IPS DF 6.9 (cell line): ENCODE results near the gene THAP11.
A peak's percentile ranks its signal among the peaks of the same experiment; 100 is the strongest.

ENCODE experiments used
- DNase-seq: peaks from one replicate; pipeline ENCODE4 v3.0.0-alpha.2; 2013; ENCODE audit warnings: low read depth, low spot score
- H3K27ac ChIP-seq: one replicate; pipeline ENCODE4 v1.5.1; 2013; ENCODE audit warnings: low read length, control low read depth
- H3K27me3 ChIP-seq: 2 replicates; pipeline ENCODE4 v1.6.1; 2013; ENCODE audit warnings: mild to moderate bottlenecking, low read length; ENCODE audit not compliant: control insufficient read depth, insufficient read depth
- H3K36me3 ChIP-seq: 2 replicates; pipeline ENCODE4 v1.6.1; 2013; ENCODE audit warnings: low read length; ENCODE audit not compliant: control insufficient read depth, insufficient read depth
- H3K4me1 ChIP-seq: 2 replicates; pipeline ENCODE4 v1.6.1; 2013; ENCODE audit warnings: low read length; ENCODE audit not compliant: control insufficient read depth, insufficient read depth
- H3K4me3 ChIP-seq: 2 replicates; pipeline ENCODE4 v1.5.1; 2013; ENCODE audit warnings: mild to moderate bottlenecking, low read length
- H3K9me3 ChIP-seq: 2 replicates; pipeline ENCODE4 v1.6.1; 2013; ENCODE audit warnings: low read length, inconsistent platforms; ENCODE audit not compliant: control insufficient read depth, insufficient read depth
- WGBS: extraction: QIAGEN DNeasy Blood & Tissue Kit; methylation state at CpG from one replicate; pipeline ENCODE4 v1.1.7; 2013; ENCODE audit warnings: mixed read lengths, missing lambda C conversion rate; ENCODE audit not compliant: insufficient read length, insufficient coverage; 5-methylcytosine and 5-hydroxymethylcytosine counted together

The THAP11 gene

GRCh38 chr16:67841816-67842508, at the start of gene THAP11:
TSS of gene THAP11 (plus strand) at chr16:67842320. CDS start at chr16:67842555, 235 bp downstream.
- Histone ChIP-seq H3K9me3 (no peaks in the 10 kb centered on the region), H3K4me1 (peaks cover 5% of the 10 kb centered on the region; the same call in 1 of the 2 replicates), H3K27me3 (no peaks in the 10 kb centered on the region), H3K27ac (no peak within 1 kb of the TSS), H3K36me3 (no peaks in the 10 kb centered on the region), H3K4me3 (peak within 1 kb of the TSS; percentile 88; the same call in 1 of the 2 replicates)
- DNase-seq = peak; percentile 96
- no CpG with 5 or more reads among the region's 83 CpGs for WGBS

- DNase-seq = no peak
Measured at GRCh38 chr16:67796099-67796718, 45.9 kb upstream of the THAP11 start.

DNA sequence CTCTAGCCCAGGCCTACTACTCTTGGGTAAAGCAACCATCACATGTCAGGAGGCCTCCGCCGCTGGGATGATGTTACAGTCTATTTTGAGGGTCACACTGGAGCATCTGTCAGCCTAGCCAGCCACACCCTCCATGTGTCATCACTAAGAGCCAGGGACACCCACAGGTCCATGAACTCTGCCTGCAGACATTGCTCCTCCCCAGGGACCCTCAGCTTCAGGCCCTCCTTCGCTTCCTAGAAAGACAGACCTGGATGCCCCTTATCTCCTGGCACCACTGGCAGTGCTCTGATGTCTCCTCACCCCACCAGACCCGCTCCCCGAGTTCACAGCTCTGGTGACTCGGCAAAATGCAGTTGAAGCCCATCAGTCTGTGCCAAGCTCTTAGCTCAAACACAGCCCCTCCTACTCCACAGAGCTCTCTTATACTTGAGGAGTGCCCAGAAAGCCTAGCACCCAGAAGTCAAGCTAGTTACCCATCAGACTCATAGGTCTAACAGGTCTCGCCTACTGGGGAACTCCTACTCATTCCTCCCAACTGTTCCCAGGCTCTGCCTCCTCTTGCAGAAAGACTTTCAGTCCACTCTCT, 41.7 kb upstream of the THAP11 start:
- H3K9me3 ChIP-seq = no peaks in the 10 kb centered on the region
- WGBS = no CpG with 5 or more reads among the region's 7 CpGs
- H3K27me3 ChIP-seq = no peaks in the 10 kb centered on the region
- no peak overlapping the region for H3K27ac ChIP-seq
- DNase-seq = no peak
- no peak overlapping the region for H3K4me3 ChIP-seq
- 0 out of 2 replicates have a peak, but pooled peaks cover under 1% of the 10 kb centered on the region for H3K4me1 ChIP-seq
- H3K36me3 ChIP-seq = peaks cover 9% of the 10 kb centered on the region; the same call in 1 of the 2 replicates

More at GRCh38 chr16:67796099-67796718, 45.9 kb upstream of the THAP11 start:
- Histone ChIP-seq H3K4me3 (no peak overlapping the region), H3K4me1 (no peaks in the 10 kb centered on the region), H3K36me3 (peaks cover 5% of the 10 kb centered on the region; the same call in 1 of the 2 replicates), H3K27ac (no peak overlapping the region), H3K9me3 (no peaks in the 10 kb centered on the region), H3K27me3 (no peaks in the 10 kb centered on the region)
- no CpG with 5 or more reads among the region's 5 CpGs for WGBS

- Histone ChIP-seq H3K9me3 (no peaks in the 10 kb centered on the region), H3K27ac (no peak overlapping the region), H3K27me3 (no peaks in the 10 kb centered on the region), H3K36me3 (peaks cover 9% of the 10 kb centered on the region; the same call in 1 of the 2 replicates), H3K4me1 (0 out of 2 replicates have a peak, but pooled peaks cover 2% of the 10 kb centered on the region), H3K4me3 (no peak overlapping the region)
- whole genome bisulfite sequencing = no CpG with 5 or more reads among the region's 1 CpG
- DNase-seq = no peak
Measured at GRCh38 chr16:67801241-67801640, 40.9 kb upstream of the THAP11 start.

GRCh38 chr16:67801883-67802282, 40.2 kb upstream of the THAP11 start:
- Histone ChIP-seq H3K4me3 (no peak overlapping the region), H3K36me3 (peaks cover 9% of the 10 kb centered on the region; the same call in 1 of the 2 replicates), H3K4me1 (0 out of 2 replicates have a peak, but pooled peaks cover 2% of the 10 kb centered on the region), H3K27me3 (no peaks in the 10 kb centered on the region), H3K9me3 (no peaks in the 10 kb centered on the region), H3K27ac (no peak overlapping the region)
- no peak for DNase-seq
- no CpG with 5 or more reads among the region's 2 CpGs for WGBS

DNA sequence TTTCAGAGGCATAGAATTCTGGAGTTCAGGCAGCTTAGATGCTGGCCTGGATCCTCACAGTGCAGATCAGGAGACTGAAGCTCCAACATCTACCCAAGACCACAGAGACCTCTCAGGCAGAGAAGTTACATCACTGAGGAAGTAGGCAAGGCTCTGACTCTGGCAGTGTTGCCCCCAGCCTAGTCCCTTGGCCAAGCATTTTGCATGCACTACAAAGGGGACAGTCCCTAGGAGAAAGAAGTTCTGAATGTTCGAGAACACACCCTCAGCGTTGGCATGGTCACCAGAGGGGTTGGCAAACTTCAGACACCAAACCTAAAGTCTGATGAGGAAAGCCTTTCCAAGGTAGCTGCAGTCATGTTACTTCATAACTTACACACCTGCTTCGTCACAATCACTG, 38.2 kb upstream of the THAP11 start:
- Histone ChIP-seq H3K36me3 (0 out of 2 replicates have a peak, but pooled peaks cover 6% of the 10 kb centered on the region), H3K9me3 (no peaks in the 10 kb centered on the region), H3K27ac (no peak overlapping the region), H3K4me1 (0 out of 2 replicates have a peak, but pooled peaks cover 2% of the 10 kb centered on the region), H3K27me3 (no peaks in the 10 kb centered on the region), H3K4me3 (no peak overlapping the region)
- WGBS = no CpG with 5 or more reads among the region's 3 CpGs
- no peak for DNase-seq

GRCh38 chr16:67804853-67805542, 37.1 kb upstream of the THAP11 start:
- 0 out of 2 replicates have a peak, but pooled peaks cover 6% of the 10 kb centered on the region for H3K36me3 ChIP-seq
- no peak overlapping the region for H3K27ac ChIP-seq
- DNase-seq = no peak
- no peaks in the 10 kb centered on the region for H3K9me3 ChIP-seq
- no CpG with 5 or more reads among the region's 4 CpGs for WGBS
- H3K4me3 ChIP-seq = no peak overlapping the region
- H3K4me1 ChIP-seq = 0 out of 2 replicates have a peak, but pooled peaks cover 2% of the 10 kb centered on the region
- no peaks in the 10 kb centered on the region for H3K27me3 ChIP-seq

DNA sequence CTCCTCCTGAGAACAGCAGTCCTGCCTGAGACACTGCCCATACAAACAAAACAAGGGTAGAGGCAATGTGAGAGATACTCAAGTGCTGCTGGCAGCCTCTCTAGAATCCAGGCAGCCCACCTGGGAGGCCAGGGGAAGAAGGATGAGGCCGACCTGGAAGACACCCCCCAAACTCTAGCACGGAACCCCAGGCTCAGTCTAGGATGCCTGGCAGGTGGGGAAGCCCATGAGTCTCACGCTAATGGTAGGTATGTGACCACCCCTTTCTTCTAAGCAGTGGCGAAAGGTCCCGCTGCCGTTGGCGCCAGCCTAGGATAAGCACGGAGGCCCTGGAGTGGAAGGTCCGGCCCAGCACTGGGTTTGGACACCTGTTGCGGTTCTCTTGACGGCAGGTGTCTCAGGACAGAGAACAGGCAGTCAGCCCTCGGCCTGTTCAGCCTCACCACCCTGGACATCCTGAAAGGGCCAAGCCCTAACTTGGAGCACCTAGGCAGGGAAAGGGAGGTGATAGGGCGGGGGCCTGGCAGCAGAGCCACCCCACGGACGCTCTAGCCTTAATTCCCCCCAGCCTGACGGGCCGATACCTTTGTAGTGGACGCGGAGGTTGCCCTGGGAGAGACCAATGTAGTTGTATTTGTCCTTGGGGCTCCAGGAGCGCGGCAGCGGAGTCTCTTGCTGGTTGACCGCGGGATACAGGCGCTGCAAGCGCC, 36.2 kb upstream of the THAP11 start:
- Histone ChIP-seq H3K27me3 (no peaks in the 10 kb centered on the region), H3K9me3 (no peaks in the 10 kb centered on the region), H3K27ac (no peak overlapping the region), H3K4me1 (0 out of 2 replicates have a peak, but pooled peaks cover 2% of the 10 kb centered on the region), H3K36me3 (0 out of 2 replicates have a peak, but pooled peaks cover 6% of the 10 kb centered on the region), H3K4me3 (peak overlapping the region; percentile 93; the same call in 1 of the 2 replicates)
- no CpG with 5 or more reads among the region's 26 CpGs for WGBS
- no peak for DNase-seq

DNA sequence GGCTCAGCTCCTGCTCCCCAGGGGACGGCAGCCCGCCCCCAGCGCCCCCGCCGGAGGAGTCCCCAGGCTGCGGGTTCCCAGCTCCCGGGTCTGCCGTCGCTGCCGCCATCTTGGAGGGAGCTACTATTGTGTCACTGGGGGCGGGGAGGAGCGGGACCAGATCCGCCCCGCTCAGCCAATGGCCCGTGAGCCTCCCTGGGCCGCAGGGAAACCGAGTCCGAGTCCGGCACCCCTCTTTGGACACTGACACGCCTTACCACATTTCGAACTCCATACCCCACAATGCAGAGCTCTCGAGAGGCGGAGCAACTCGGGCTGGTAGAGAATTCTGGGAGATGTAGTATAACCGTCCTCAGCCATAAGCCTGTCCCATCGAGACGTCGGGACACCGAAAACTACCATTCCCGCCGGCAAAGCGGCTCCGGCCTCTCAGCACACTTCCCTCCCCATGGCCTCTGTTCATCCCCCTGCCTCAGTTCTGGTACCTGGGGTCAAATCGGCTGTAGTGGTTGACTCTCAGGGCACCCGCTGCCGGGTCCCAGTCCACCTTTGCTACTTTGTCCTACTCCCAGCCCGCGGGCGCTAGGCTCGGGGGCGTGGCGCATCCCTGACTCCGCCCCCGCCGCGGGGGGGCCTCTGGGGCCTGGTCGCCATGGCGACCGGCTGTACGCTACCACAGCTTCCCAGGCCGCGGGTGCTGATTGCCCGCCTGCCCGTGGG, 35.5 kb upstream of the THAP11 start, which contains the start of the genes RANBP10 and TSNAXIP1:
RANBP10 (minus strand) TSS at position 133 of the 720 bp plus-strand sequence; CDS start at position 109, 24 bp downstream.
TSNAXIP1 (plus strand) TSS at position 462 of the 720 bp plus-strand sequence. CDS start 261 bp downstream, outside the sequence.
- H3K4me3 ChIP-seq = peak within 1 kb of the TSS; percentile 93; the same call in 1 of the 2 replicates
- H3K27me3 ChIP-seq = no peaks in the 10 kb centered on the region
- no CpG with 5 or more reads among the region's 54 CpGs for WGBS
- 0 out of 2 replicates have a peak, but pooled peaks cover 3% of the 10 kb centered on the region for H3K36me3 ChIP-seq
- H3K4me1 ChIP-seq = 0 out of 2 replicates have a peak, but pooled peaks cover 2% of the 10 kb centered on the region
- H3K9me3 ChIP-seq = no peaks in the 10 kb centered on the region
- peak; percentile 98 for DNase-seq
- no peak within 1 kb of the TSS for H3K27ac ChIP-seq
